Measurements from ENCODE around the gene TMEFF2.

DNA sequence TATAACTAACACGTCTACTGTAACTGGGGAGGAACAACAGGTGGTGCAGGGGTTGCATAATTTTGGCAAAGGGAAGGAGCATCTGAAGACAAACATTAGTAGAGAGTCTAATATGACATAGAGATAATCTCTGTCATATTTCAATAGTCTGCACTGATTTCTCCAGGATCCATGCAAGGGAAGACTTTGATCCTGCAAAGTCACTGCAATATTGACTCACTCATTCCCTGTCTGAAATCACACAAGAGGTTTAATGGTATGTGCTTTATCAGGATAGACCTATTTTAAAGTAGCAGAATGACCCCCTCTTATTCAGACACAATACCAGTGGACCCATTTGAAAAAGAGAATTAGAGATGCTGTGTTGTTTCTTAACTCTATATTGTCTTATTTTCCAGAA, 249.1 kb downstream of the TMEFF2 start:
- TF ChIP-seq, protein P1, sequence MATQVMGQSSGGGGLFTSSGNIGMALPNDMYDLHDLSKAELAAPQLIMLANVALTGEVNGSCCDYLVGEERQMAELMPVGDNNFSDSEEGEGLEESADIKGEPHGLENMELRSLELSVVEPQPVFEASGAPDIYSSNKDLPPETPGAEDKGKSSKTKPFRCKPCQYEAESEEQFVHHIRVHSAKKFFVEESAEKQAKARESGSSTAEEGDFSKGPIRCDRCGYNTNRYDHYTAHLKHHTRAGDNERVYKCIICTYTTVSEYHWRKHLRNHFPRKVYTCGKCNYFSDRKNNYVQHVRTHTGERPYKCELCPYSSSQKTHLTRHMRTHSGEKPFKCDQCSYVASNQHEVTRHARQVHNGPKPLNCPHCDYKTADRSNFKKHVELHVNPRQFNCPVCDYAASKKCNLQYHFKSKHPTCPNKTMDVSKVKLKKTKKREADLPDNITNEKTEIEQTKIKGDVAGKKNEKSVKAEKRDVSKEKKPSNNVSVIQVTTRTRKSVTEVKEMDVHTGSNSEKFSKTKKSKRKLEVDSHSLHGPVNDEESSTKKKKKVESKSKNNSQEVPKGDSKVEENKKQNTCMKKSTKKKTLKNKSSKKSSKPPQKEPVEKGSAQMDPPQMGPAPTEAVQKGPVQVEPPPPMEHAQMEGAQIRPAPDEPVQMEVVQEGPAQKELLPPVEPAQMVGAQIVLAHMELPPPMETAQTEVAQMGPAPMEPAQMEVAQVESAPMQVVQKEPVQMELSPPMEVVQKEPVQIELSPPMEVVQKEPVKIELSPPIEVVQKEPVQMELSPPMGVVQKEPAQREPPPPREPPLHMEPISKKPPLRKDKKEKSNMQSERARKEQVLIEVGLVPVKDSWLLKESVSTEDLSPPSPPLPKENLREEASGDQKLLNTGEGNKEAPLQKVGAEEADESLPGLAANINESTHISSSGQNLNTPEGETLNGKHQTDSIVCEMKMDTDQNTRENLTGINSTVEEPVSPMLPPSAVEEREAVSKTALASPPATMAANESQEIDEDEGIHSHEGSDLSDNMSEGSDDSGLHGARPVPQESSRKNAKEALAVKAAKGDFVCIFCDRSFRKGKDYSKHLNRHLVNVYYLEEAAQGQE (IDR thresholded peaks at IDR 0.05; ENCODE audit: unreplicated experiment) = no peak
- TF ChIP-seq, protein P2, sequence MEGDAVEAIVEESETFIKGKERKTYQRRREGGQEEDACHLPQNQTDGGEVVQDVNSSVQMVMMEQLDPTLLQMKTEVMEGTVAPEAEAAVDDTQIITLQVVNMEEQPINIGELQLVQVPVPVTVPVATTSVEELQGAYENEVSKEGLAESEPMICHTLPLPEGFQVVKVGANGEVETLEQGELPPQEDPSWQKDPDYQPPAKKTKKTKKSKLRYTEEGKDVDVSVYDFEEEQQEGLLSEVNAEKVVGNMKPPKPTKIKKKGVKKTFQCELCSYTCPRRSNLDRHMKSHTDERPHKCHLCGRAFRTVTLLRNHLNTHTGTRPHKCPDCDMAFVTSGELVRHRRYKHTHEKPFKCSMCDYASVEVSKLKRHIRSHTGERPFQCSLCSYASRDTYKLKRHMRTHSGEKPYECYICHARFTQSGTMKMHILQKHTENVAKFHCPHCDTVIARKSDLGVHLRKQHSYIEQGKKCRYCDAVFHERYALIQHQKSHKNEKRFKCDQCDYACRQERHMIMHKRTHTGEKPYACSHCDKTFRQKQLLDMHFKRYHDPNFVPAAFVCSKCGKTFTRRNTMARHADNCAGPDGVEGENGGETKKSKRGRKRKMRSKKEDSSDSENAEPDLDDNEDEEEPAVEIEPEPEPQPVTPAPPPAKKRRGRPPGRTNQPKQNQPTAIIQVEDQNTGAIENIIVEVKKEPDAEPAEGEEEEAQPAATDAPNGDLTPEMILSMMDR (conservative IDR thresholded peaks at IDR 0.05; ENCODE audit: low read depth in 2 of 2) = no peak
- TF ChIP-seq EZH2 (IDR thresholded peaks at IDR 0.05; ENCODE audit: low read depth, unreplicated experiment) (no peak), CREB1 (CRISPR knock-in tag; IDR thresholded peaks at IDR 0.05; ENCODE audit: low read depth) (no peak), EZH2phosphoT487 (IDR thresholded peaks at IDR 0.05; ENCODE audit: unreplicated experiment) (no peak), POLR2AphosphoS5 (IDR thresholded peaks at IDR 0.05; ENCODE audit: low read depth) (no peak), ZNF114 (CRISPR knock-in tag; IDR thresholded peaks at IDR 0.05) (no peak), STAT1 (IDR thresholded peaks at IDR 0.05; ENCODE audit: unreplicated experiment) (no peak), ZNF331 (CRISPR knock-in tag; IDR thresholded peaks at IDR 0.05; ENCODE audit: low read depth) (no peak), JUNB (IDR thresholded peaks at IDR 0.05; ENCODE audit: unreplicated experiment) (no peak)
- TF ChIP-seq, protein P3, sequence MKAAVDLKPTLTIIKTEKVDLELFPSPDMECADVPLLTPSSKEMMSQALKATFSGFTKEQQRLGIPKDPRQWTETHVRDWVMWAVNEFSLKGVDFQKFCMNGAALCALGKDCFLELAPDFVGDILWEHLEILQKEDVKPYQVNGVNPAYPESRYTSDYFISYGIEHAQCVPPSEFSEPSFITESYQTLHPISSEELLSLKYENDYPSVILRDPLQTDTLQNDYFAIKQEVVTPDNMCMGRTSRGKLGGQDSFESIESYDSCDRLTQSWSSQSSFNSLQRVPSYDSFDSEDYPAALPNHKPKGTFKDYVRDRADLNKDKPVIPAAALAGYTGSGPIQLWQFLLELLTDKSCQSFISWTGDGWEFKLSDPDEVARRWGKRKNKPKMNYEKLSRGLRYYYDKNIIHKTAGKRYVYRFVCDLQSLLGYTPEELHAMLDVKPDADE (IDR thresholded peaks at IDR 0.05) = no peak
